HEK293 (cell line): ENCODE measurements around the gene PRR22.
A peak's percentile ranks its signal among the peaks of the same experiment; 100 is the strongest.

Experiments
- CTCF ChIA-PET: fragments of 350-600 bp; formaldehyde crosslinking; extraction: SDS; loops from one replicate; lab custom pipeline; 2021; ENCODE audit warnings: antibody characterized with exemption; lab: Yijun Ruan, JAX
- POLR2A ChIA-PET: fragments of 300-600 bp; formaldehyde crosslinking; extraction: SDS; loops from one replicate; lab custom pipeline; 2020; ENCODE audit warnings: antibody characterized with exemption, inconsistent platforms; lab: Yijun Ruan, JAX
- H3K27ac ChIP-seq: fragments of 200-500 bp; sonication (Bioruptor generic); 2 replicates; pipeline ENCODE4 v1.5.1; 2014; ENCODE audit warnings: low read depth, low read length, control low read depth, inconsistent platforms; ENCODE audit errors: extremely low read depth
- H3K36me3 ChIP-seq, 2 experiments: fragments of 200-500 bp in 1 of 2; sonication (Bioruptor generic) in 1 of 2; 1 replicate in 1 of 2; 2 replicates in 1 of 2; pipeline ENCODE4 v1.5.1; 2014 to 2017; ENCODE audit warnings: inconsistent platforms in 2 of 2, low read length in 2 of 2; ENCODE audit not compliant: control insufficient read depth in 2 of 2, insufficient read depth in 1 of 2
- H3K4me1 ChIP-seq: fragments of 200-500 bp; sonication (Bioruptor generic); 2 replicates; pipeline ENCODE4 v1.5.1; 2014; ENCODE audit warnings: mild to moderate bottlenecking, low read length, inconsistent platforms; ENCODE audit not compliant: control insufficient read depth, insufficient read depth
- H3K4me3 ChIP-seq: 2 replicates; pipeline ENCODE4 v1.5.1; 2011; ENCODE audit warnings: low read depth, mild to moderate bottlenecking, control low read depth, low read length, moderate library complexity
- H3K9me3 ChIP-seq: fragments of 200-500 bp; sonication (Bioruptor generic); 2 replicates; pipeline ENCODE4 v1.5.1; 2014; ENCODE audit warnings: low read depth, low read length, inconsistent platforms; ENCODE audit not compliant: control insufficient read depth, insufficient read depth
- GLIS1 ChIP-seq: fragments of 450-650 bp; formaldehyde crosslinking; IDR thresholded peaks from 2 replicates; pipeline ENCODE4 v1.5.1; 2016; ENCODE audit warnings: missing biosample characterization, missing genetic modification characterization
- GLIS2 ChIP-seq: fragments of 450-650 bp; formaldehyde crosslinking; IDR thresholded peaks from 2 replicates; pipeline ENCODE4 v1.5.1; 2016; ENCODE audit warnings: missing biosample characterization, missing genetic modification characterization
- HOXA7 ChIP-seq: sonication (generic); formaldehyde crosslinking; IDR thresholded peaks from 2 replicates; pipeline ENCODE4 v1.8.1; 2022; ENCODE audit warnings: missing genetic modification reagents, borderline replicate concordance
- KLF10 ChIP-seq: fragments of 450-650 bp; IDR thresholded peaks from 2 replicates; pipeline ENCODE4 v1.5.1; 2018; ENCODE audit warnings: missing biosample characterization, mild to moderate bottlenecking, missing genetic modification characterization
- KLF8 ChIP-seq: fragments of 450-650 bp; formaldehyde crosslinking; IDR thresholded peaks from 2 replicates; pipeline ENCODE4 v1.5.1; 2016; ENCODE audit warnings: missing biosample characterization, missing genetic modification characterization
- ZBTB20 ChIP-seq: fragments of 450-650 bp; formaldehyde crosslinking; IDR thresholded peaks from 2 replicates; pipeline ENCODE4 v1.5.1; 2016; ENCODE audit warnings: missing biosample characterization, missing genetic modification characterization
- ZFHX2 ChIP-seq: fragments of 450-650 bp; formaldehyde crosslinking; conservative IDR thresholded peaks from 2 replicates; pipeline ENCODE4 v1.5.1; 2016; ENCODE audit warnings: missing biosample characterization, missing genetic modification characterization
- ZNF132 ChIP-seq: fragments of 450-650 bp; formaldehyde crosslinking; IDR thresholded peaks from 2 replicates; pipeline ENCODE4 v1.5.1; 2017; ENCODE audit warnings: missing biosample characterization, missing genetic modification characterization, borderline replicate concordance
- ZNF157 ChIP-seq: fragments of 450-650 bp; formaldehyde crosslinking; IDR thresholded peaks from 2 replicates; pipeline ENCODE4 v1.5.1; 2016; ENCODE audit warnings: missing biosample characterization, missing genetic modification characterization
- ZNF16 ChIP-seq: fragments of 450-650 bp; formaldehyde crosslinking; IDR thresholded peaks from 2 replicates; pipeline ENCODE4 v1.5.1; 2016; ENCODE audit warnings: low read depth, missing biosample characterization, missing genetic modification characterization
- ZNF19 ChIP-seq: fragments of 450-650 bp; formaldehyde crosslinking; IDR thresholded peaks from 2 replicates; pipeline ENCODE4; 2016; ENCODE audit warnings: missing biosample characterization, missing genetic modification characterization, low read depth
- ZNF211 ChIP-seq: fragments of 450-650 bp; formaldehyde crosslinking; IDR thresholded peaks from 2 replicates; pipeline ENCODE4 v1.5.1; 2016; ENCODE audit warnings: low read depth, missing biosample characterization, missing genetic modification characterization
- ZNF24 ChIP-seq: fragments of 450-650 bp; formaldehyde crosslinking; IDR thresholded peaks from 2 replicates; pipeline ENCODE4 v1.5.1; 2016; ENCODE audit warnings: missing biosample characterization, missing genetic modification characterization
- ZNF324 ChIP-seq: fragments of 450-650 bp; formaldehyde crosslinking; IDR thresholded peaks from 2 replicates; pipeline ENCODE4 v1.5.1; 2016; ENCODE audit warnings: missing biosample characterization, missing genetic modification characterization
- ZNF394 ChIP-seq: fragments of 450-650 bp; formaldehyde crosslinking; IDR thresholded peaks from 2 replicates; pipeline ENCODE4 v1.5.1; 2016; ENCODE audit warnings: missing biosample characterization, missing genetic modification characterization, mild to moderate bottlenecking, moderate library complexity, borderline replicate concordance
- ZNF549 ChIP-seq: fragments of 450-650 bp; IDR thresholded peaks from 2 replicates; pipeline ENCODE4 v1.5.1; 2018; ENCODE audit warnings: missing biosample characterization, missing genetic modification characterization, mild to moderate bottlenecking, inconsistent platforms, moderate library complexity
- ZNF558 ChIP-seq: fragments of 450-650 bp; formaldehyde crosslinking; IDR thresholded peaks from 2 replicates; pipeline ENCODE4 v1.5.1; 2016; ENCODE audit warnings: missing biosample characterization, missing genetic modification characterization
- ZNF623 ChIP-seq: fragments of 450-650 bp; formaldehyde crosslinking; IDR thresholded peaks from 2 replicates; pipeline ENCODE4 v1.5.1; 2016; ENCODE audit warnings: missing biosample characterization, missing genetic modification characterization
- ZNF629 ChIP-seq: fragments of 450-650 bp; formaldehyde crosslinking; IDR thresholded peaks from 2 replicates; pipeline ENCODE4 v1.5.1; 2017; ENCODE audit warnings: missing biosample characterization, missing genetic modification characterization
- ZNF677 ChIP-seq: fragments of 450-650 bp; IDR thresholded peaks from 2 replicates; pipeline ENCODE4 v1.5.0; 2018; ENCODE audit warnings: missing biosample characterization, mild to moderate bottlenecking, missing genetic modification characterization, moderate library complexity
- ZNF791 ChIP-seq: fragments of 450-650 bp; formaldehyde crosslinking; IDR thresholded peaks from 2 replicates; pipeline ENCODE4 v1.5.1; 2016; ENCODE audit warnings: missing biosample characterization, missing genetic modification characterization
- ZNF792 ChIP-seq: fragments of 450-650 bp; formaldehyde crosslinking; IDR thresholded peaks from 2 replicates; pipeline ENCODE4 v1.5.1; 2016; ENCODE audit warnings: missing biosample characterization, missing genetic modification characterization
- ZNF837 ChIP-seq: fragments of 450-650 bp; formaldehyde crosslinking; IDR thresholded peaks from 2 replicates; pipeline ENCODE4 v1.5.1; 2016; ENCODE audit warnings: missing biosample characterization, missing genetic modification characterization
- ZSCAN23 ChIP-seq: fragments of 450-650 bp; formaldehyde crosslinking; IDR thresholded peaks from 2 replicates; pipeline ENCODE4 v1.5.1; 2016; ENCODE audit warnings: missing biosample characterization, missing genetic modification characterization
- TF ChIP-seq, protein P1 (sequence below): fragments of 450-650 bp; formaldehyde crosslinking; IDR thresholded peaks from 2 replicates; pipeline ENCODE4 v1.5.1; 2016; ENCODE audit warnings: missing biosample characterization, missing genetic modification characterization
- TF ChIP-seq, protein P2 (sequence below): fragments of 450-650 bp; formaldehyde crosslinking; IDR thresholded peaks from 2 replicates; pipeline ENCODE4 v1.5.1; 2016; ENCODE audit warnings: missing biosample characterization, missing genetic modification characterization
- TF ChIP-seq, protein P3 (sequence below): fragments of 450-650 bp; formaldehyde crosslinking; IDR thresholded peaks from 2 replicates; pipeline ENCODE4 v1.5.1; 2016; ENCODE audit warnings: missing biosample characterization, missing genetic modification characterization
- TF ChIP-seq, protein P4 (sequence below): fragments of 450-650 bp; IDR thresholded peaks from 2 replicates; pipeline ENCODE4 v1.5.1; 2018; ENCODE audit warnings: missing biosample characterization, missing genetic modification characterization

The PRR22 gene

DNA sequence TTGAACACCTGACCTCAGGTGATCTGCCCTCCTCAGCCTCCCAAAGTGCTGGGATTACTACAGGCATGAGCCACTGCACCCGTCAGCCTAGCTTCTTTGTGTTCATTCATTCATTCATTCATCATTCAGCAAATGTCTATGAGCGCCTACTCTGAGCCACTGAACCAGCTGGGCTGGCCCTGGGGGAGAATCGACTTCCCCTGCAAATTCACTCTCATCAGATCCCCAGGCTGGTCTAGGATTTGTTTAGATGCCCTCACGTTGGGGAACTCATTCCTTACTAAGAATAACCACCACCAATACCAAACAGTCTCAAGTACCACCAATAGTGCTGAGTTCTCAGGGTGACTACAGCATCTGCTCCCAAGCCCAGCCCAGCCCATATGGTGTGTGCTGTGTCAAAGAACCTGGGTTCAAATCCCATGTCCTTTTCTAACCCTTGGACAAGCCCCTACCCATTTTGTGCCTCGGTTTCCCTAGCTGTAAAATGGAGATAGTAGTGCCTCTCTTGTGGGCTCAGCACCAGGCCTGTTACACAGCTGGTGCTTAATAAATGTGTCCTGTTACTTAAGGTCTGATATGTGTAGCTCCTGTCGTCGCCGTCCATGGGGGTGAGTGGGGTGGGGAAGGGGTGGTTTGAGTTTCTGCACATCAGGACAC lies 37.1 kb upstream of the PRR22 start:
- Histone ChIP-seq H3K4me3 (no peak overlapping the region), H3K27ac (no peak overlapping the region), H3K4me1 (peaks cover 3% of the 10 kb centered on the region), H3K36me3 (no peaks in the 10 kb centered on the region), H3K9me3 (no peaks in the 10 kb centered on the region)
- ChIA-PET POLR2A (interaction anchor here (1.9 kb wide), 1 partner anchor 17 kb away, joined by 5 read pairs; the partner anchor contains the start of gene NRTN), CTCF (interaction anchor here (0.5 to 5.6 kb wide), 2 partner anchors 18 to 133 kb away, joined by 3 to 44 read pairs; partner anchors contain the start of gene NRTN)
- TF ChIP-seq GLIS1 (tag by site-specific recombination) (peak; percentile 52; the same call in 1 of the 2 replicates), KLF8 (tag by site-specific recombination) (no peak), GLIS2 (tag by site-specific recombination) (no peak), ZNF791 (tag by site-specific recombination) (no peak), ZNF24 (tag by site-specific recombination) (peak; percentile 83; the same call in 1 of the 2 replicates), HOXA7 (CRISPR knock-in tag) (no peak), ZNF132 (tag by site-specific recombination) (no peak), ZNF394 (tag by site-specific recombination) (no peak), ZFHX2 (tag by site-specific recombination) (no peak), ZNF211 (no peak)
- TF ChIP-seq, protein P1, sequence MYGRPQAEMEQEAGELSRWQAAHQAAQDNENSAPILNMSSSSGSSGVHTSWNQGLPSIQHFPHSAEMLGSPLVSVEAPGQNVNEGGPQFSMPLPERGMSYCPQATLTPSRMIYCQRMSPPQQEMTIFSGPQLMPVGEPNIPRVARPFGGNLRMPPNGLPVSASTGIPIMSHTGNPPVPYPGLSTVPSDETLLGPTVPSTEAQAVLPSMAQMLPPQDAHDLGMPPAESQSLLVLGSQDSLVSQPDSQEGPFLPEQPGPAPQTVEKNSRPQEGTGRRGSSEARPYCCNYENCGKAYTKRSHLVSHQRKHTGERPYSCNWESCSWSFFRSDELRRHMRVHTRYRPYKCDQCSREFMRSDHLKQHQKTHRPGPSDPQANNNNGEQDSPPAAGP = no peak
- TF ChIP-seq, all 188 proteins: peak for 2

DNA sequence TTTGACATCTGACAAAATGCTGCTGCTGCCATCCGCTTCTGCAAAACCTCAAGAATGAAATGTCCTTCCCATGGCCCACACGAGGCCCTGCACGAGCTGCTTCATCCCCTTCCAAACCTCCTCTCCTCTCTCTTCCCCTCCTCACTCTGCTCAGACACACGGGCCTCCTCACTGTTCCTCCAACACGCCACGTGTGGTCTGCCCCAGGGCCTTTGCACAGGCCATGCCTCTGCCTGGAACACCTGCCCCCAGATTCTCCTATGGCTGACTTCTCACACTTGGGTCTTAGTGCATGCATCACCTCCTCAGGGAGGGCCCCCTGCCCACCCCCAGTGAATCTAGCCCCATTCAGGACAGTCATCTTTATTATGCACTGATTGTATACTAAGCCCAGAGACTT lies 36.2 kb upstream of the PRR22 start:
- H3K36me3 ChIP-seq = no peaks in the 10 kb centered on the region
- TF ChIP-seq, protein P2, sequence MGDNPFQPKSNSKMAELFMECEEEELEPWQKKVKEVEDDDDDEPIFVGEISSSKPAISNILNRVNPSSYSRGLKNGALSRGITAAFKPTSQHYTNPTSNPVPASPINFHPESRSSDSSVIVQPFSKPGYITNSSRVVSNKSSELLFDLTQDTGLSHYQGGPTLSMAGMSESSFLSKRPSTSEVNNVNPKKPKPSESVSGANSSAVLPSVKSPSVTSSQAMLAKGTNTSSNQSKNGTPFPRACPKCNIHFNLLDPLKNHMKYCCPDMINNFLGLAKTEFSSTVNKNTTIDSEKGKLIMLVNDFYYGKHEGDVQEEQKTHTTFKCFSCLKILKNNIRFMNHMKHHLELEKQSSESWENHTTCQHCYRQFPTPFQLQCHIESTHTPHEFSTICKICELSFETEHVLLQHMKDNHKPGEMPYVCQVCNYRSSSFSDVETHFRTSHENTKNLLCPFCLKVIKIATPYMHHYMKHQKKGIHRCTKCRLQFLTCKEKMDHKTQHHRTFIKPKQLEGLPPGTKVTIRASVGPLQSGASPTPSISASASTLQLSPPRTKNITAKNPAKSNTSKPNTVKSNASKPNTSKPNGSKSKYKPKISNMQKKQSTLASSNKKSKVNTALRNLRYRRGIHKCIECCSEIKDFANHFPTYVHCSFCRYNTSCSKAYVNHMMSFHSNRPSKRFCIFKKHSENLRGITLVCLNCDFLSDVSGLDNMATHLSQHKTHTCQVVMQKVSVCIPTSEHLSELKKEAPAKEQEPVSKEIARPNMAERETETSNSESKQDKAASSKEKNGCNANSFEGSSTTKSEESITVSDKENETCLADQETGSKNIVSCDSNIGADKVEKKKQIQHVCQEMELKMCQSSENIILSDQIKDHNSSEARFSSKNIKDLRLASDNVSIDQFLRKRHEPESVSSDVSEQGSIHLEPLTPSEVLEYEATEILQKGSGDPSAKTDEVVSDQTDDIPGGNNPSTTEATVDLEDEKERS = peak; percentile 85; the same call in 1 of the 2 replicates
- TF ChIP-seq ZNF792 (tag by site-specific recombination) = no peak
- TF ChIP-seq ZNF629 = no peak
- TF ChIP-seq, protein P3, sequence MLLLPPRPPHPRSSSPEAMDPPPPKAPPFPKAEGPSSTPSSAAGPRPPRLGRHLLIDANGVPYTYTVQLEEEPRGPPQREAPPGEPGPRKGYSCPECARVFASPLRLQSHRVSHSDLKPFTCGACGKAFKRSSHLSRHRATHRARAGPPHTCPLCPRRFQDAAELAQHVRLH (tag by site-specific recombination) = peak; percentile 68; the same call in 1 of the 2 replicates
- no peak for TF ChIP-seq KLF10 (tag by site-specific recombination)
- TF ChIP-seq ZBTB20 = no peak
- TF ChIP-seq ZNF623 = peak; percentile 100
- TF ChIP-seq, all 188 proteins: peak for 3
- ChIA-PET POLR2A (interaction anchor here (0.7 kb wide), 1 partner anchor 84 kb away, joined by 18 read pairs; the partner anchor contains the start of gene VMAC), CTCF (interaction anchor here (0.5 to 5.6 kb wide), 3 partner anchors 17 to 161 kb away, joined by 3 to 44 read pairs (median 3); partner anchors contain the start of gene NRTN)
- H3K9me3 ChIP-seq = no peaks in the 10 kb centered on the region
- no peak overlapping the region for H3K4me3 ChIP-seq
- H3K4me1 ChIP-seq = no peaks in the 10 kb centered on the region
- H3K27ac ChIP-seq = no peak overlapping the region

DNA sequence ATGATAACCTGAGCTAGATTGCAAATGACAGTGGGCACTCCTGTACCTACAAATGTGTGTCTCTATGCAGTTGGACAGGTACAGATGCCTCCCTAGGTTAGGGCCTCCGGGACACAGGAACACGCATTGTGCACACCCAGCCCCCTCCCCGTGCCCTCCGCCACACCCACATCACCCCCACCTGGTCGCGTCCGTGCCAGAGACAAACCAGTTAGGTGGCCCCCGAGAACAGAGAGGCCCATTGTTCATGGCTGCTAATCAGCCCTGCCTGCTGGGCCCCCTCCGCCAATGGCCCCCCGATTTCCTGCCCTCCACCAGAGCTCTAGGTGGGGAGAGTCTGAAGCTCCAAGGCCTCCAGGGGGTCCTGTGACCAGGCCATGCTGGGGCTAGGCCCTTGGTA lies 34.0 kb upstream of the PRR22 start:
- Histone ChIP-seq H3K4me1 (no peaks in the 10 kb centered on the region), H3K27ac (no peak overlapping the region), H3K9me3 (no peaks in the 10 kb centered on the region), H3K4me3 (no peak overlapping the region), H3K36me3 (no peaks in the 10 kb centered on the region)
- ChIA-PET POLR2A (no interaction called here), CTCF (interaction anchor here (1.6 kb wide), 1 partner anchor 15 kb away, joined by 4 read pairs; no protein-coding TSS in a partner anchor)
- no peak for TF ChIP-seq ZNF677 (tag by site-specific recombination)
- TF ChIP-seq ZNF19 (tag by site-specific recombination) = no peak
- no peak for TF ChIP-seq ZNF16 (tag by site-specific recombination)
- no peak for TF ChIP-seq ZSCAN23 (tag by site-specific recombination)
- TF ChIP-seq ZNF549 (tag by site-specific recombination) = no peak
- no peak for TF ChIP-seq ZNF837
- TF ChIP-seq ZNF157 (tag by site-specific recombination) = no peak
- TF ChIP-seq ZNF558 = no peak
- TF ChIP-seq, protein P4, sequence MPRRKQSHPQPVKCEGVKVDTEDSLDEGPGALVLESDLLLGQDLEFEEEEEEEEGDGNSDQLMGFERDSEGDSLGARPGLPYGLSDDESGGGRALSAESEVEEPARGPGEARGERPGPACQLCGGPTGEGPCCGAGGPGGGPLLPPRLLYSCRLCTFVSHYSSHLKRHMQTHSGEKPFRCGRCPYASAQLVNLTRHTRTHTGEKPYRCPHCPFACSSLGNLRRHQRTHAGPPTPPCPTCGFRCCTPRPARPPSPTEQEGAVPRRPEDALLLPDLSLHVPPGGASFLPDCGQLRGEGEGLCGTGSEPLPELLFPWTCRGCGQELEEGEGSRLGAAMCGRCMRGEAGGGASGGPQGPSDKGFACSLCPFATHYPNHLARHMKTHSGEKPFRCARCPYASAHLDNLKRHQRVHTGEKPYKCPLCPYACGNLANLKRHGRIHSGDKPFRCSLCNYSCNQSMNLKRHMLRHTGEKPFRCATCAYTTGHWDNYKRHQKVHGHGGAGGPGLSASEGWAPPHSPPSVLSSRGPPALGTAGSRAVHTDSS (tag by site-specific recombination) = no peak
- TF ChIP-seq ZNF324 (tag by site-specific recombination) = no peak
- no peak for TF ChIP-seq ZNF629
